NOMO-1 treated with DMSO at 0.1 percent for 48 hours (cell line): Measurements from ENCODE around the gene KLHDC10.
"Not testable (repeated sequence)": the region's sequence is repeated elsewhere in the genome, so short reads cannot be mapped to it uniquely, and the experiment has no call there.

Experiments
- DNase-seq: peaks from one replicate; lab custom pipeline; 2025; ENCODE audit not compliant: unreplicated experiment; lab: John Stamatoyannopoulos, UW

KLHDC10 gene

DNA sequence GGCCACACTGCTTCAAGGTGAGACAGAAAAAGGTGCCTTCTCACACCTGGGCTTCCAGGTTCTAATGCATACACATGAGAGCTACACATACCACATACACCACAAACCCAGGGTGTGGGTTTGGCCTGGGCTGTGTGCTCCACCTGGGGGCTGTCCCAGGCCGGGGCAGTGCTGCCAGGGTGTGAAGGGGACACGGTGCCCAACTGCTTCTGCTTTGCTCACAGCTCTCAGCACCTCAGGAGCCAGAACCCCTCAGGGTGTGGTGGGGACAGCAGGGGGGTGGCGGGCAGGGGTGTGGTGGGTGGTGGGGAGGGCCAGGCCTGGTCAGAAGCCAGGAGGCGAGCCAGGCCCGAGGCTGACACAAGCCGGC, 83.8 kb downstream of the KLHDC10 start:
- DNase-seq, result no peak

DNA sequence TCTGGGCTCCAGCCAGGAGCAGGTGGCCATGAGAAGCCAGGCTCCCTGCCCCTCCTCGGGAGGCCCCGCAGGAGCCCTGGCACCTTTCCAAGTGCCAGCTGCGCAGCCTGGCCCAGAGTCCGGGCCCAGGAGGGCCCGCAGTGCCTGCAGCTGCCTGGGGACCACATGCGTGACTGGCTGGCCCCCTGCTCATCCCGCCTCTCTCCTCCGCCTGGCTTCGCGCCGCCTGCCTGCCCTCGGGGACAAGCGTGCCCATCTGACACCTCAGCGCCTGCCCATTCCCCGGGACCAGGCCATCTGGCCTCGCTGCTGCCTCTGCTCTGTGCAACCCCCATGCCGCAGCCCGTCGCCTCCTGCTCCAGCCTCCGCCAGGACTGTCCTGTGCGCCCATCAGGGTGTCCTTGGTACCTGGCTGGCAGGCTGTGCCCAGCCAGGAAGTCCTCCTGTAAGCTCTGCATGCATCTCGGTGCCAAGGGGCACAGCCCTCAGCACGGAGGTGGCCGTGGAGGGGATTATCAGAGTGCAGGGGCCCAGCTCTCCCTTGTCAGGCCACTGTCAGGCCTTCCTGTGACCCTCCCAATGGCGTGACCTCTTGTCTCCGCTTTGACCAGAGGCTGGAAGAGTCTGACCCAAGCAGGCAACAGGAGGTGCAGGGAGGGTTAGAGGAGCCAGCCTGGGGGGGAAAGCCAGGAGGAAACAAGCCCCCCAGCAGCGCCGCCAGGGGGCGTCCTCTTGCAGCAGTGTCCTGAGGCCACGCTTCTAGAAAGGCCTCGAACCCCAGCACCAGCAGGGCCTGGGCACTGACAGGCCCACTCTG, 84.4 kb downstream of the KLHDC10 start:
- no peak for DNase-seq

DNA sequence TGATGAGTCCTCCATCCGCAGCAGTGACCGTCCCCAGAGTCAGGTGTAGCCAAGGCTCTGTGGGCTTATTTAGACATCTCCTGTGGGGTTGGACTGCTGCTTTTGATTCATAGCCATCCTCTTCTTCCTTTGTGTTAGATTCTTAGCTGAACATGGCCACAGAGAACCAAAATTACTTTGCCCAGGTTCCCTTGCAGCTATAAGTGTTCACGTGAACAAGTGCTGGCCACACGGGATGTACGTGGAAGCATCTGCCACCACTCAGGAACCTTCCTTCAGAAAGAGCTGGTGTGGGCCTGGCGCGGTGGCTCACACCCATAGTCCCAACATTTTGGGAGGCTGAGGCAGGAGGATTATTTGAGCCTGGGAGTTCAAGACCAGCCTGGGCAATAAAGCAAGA, 85.8 kb downstream of the KLHDC10 start:
- no peak for DNase-seq

DNA sequence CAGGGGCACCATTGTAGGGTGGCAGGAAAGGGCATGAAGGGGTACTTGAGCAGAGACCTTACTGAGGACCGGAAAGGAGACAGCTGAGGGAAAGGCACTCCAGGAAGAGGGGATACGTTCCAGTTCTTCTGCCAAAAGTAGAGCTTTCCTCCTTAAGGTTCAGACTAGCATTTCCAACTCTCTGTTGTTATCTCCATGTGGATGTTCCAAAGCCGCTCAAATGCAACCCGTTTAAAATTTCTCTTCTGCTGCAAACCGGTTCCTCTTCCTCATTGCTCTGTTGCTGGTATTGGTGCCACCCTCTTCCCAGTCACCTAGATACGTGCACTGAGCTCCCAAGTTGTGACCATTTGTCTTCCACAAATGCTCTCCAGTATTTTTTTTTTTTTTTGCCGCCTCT, 87.4 kb downstream of the KLHDC10 start:
- DNase-seq, result no peak

DNA sequence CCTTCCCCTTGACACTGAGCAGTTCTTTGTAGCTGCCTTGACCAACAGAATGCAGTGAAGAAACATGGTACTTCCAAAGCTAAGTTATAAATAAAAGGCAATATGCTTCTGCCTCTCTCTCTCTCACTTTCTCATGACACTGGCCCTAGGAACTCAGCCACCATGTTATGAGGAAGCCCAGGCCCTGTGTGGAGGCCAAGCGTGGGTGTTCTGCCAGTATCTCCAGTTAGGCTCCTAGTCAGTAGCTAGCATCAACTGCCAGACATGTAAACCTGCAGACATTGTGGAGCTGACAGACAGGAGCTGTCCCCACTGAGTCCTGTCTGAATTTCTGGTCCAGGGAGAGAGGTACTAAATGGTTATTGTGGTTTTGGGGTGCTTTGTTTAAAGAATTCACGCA, 89.7 kb downstream of the KLHDC10 start:
- DNase-seq, result no peak

DNA sequence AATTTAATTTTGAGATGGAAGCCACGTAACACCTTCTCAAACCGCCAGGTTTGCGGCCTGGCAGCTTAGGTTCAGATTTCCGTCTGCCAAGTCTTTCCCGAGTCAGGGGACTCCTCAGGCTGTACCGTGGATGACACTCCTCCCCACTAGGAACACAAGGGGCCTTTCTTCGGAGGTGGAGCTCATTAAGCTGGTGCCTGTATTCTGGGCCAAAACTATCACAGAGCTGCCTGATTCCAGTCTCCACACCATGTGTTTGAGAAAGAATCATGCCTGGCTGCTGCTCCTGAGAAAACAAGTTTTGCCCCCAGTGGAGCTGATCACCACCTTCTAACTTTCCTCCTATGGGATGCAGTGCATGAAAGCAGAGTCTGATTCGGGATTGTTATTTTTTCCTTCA, 90.1 kb downstream of the KLHDC10 start:
- no peak for DNase-seq

DNA sequence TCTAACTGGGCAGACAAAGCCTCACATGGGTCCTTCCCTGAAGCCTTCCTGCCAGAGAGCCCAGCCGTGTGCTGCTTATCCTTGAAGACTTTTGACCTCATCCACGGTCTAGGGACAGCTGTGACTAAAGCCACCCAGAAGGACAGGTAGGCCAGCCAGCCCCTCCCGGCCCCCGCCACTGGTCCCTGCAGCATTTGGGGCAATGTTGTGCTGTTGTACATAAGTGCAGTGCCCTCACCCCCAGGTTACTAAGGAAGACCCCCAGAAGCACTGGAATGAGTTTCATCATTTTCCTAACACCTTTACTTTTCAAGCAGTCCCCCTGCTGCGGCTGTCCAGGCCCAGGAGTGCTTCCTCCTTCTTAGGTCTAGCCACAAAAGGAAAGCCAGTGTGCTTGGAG, 91.9 kb downstream of the KLHDC10 start:
- no peak for DNase-seq

DNA sequence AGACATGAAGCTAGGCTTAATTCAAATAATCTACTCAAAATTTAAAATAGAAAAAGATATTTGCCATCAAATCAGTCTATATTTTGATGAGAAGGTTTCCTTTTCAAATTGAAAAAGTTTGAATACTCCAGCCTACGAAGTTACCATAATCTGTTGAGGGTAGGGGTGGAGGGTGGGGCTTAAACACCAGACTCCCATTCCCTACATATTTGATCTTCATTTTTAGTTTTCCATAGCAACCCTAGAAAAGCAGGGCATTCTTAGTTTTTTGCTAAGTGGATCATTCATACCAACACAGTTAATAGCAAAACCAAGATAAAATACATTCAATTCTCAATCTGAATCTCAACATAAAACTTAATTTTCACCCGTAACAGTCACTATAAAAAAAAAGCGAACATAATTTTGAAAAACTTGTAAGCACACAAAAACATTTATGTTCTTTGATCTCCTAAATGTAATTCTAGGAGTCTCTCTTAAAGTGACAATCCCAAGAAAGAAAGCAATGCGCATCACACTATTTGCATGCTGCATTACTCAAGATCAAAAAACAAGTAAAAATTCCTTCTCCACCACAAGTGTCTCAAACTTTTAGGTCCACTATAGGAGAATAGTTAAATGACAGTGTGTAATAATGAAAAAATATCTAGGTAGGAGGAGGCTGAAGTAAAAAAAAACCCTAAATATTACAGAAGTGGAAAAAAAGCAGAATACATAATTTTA, 104.1 kb downstream of the KLHDC10 start:
- DNase-seq, result no peak

DNA sequence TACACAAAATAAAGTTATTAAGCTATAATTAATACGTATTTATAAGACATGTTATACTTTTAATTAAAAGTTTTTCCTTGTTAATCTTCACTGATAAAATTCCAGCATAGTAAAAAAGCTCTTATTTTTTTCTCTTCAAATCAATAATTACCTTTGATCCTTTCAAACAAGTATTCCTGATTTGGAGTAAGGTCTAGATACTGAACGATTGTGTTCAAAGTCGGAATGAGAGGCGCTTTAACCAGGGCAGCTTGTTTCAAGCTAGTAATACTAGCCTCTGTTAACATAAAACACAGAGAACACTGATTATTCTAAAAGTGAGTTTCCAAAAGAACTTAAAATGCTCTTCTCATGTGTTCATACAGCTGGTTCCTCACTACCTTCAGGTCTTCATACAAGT, 107.9 kb downstream of the KLHDC10 start:
- no peak for DNase-seq

DNA sequence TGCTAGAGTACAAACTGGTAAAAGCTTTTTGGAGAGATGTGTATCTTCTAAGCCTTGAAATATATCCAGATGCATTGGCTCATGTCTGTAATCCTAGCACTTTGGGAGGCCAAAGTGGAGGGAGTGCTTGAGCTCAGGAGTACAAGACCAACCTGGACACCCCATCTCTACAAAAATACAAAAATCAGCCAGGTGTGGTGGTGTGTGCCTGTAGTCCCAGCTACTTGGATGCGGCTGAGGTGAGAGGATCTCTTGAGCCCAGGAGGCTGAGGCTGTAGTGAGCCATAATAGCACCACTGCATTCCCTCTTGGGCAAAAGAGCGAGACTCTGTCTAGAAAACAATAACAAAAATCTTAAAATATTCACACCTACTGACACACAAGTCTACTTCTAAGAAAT, 109.3 kb downstream of the KLHDC10 start:
- DNase-seq, result no peak

DNA sequence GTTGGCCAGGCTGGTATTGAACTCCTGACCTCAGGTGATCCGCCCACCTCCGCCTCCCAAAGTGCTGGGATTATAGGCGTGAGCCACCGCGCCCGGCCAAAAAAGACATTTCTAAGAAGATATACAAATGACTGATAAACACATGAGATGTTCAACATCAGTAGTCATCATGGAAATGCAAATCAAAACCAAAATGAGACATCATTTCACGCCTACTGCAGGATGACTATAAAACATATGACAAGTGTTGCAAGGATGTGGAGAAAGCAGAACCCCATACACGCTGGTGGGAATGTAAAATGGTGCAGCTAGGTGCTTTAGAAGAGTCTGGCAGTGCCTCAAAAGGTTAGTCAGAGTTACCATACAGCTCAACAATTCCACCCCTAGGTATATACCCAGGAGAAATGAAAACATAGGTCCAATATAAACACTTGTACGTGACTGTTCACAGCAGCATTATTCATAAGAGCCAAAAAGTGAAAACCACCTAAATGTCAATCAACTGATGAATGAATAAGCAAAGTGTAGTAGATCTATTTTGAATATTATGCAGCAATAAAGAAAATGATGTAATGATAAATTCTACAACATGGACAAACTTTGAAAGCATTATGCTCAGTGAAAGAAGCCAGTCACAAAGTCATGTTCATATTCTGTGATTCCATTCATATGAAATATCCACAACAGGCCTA, 110.4 kb downstream of the KLHDC10 start:
- no peak for DNase-seq

DNA sequence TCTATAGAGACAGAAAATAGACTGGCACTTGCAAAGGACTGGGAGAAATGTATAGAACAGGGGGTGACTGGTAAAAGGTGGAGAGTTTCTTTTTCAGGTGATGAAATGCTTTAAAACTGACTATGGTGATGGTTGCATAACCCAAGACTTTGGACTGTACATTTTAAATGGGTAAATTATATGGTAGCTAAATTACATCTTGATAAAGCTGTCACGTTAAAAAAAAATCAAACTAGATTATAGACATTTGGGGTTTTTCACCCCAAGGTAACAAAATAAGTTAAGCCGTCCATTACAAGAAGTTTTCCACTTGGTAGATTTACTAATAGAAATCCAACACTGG, 110.9 kb downstream of the KLHDC10 start:
- no peak for DNase-seq

DNA sequence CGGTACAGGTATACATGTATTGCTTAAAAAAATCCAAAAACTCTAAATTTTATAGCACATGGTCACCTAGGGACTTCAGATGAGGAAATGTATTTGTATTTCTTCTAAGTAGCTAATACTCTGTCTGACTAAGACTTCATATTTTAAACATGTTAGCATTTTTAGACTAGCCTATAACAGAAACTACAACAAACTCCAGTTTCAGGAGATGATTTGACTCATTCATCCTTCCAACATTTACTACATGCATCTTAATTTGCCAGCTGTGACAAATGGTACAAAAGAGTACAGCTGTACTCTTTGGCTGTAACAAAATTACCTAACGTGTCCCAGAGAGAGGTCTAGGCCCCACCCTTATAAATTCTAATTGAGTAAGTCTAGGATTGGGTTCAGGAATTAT, 112.7 kb downstream of the KLHDC10 start:
- no peak for DNase-seq

DNA sequence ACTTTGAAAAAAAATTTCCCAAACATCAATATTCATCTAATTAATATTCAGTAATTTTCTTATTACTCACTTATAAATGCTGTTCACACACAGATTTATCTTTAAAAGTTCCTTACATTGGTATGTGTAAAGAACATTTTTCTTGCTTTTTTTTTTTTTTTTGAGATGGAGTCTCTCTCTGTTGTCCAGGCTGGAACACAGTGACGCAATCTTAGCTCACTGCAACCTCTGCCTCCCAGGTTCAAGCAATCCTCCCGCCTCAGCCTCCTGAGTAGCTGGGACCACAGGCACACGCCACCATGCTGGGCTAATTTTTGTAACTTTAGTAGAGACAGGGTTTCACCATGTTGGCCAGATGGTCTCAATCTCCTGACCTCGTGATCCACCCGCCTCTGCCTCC, 114.0 kb downstream of the KLHDC10 start:
- not testable (repeated sequence) for DNase-seq
